ENCODE data around the gene IRAK1. TPM values are rescaled to one million over a fixed set of nuclear protein-coding genes. Genes with fewer than 3 reads are reported as not detected.
A peak's percentile ranks its signal among the peaks of the same experiment; 100 is the strongest.

Gene IRAK1
- polyA plus RNA-seq, 1 of the 3 experiments (the other 2 are of a cell fraction), result 68.5 TPM

DNA sequence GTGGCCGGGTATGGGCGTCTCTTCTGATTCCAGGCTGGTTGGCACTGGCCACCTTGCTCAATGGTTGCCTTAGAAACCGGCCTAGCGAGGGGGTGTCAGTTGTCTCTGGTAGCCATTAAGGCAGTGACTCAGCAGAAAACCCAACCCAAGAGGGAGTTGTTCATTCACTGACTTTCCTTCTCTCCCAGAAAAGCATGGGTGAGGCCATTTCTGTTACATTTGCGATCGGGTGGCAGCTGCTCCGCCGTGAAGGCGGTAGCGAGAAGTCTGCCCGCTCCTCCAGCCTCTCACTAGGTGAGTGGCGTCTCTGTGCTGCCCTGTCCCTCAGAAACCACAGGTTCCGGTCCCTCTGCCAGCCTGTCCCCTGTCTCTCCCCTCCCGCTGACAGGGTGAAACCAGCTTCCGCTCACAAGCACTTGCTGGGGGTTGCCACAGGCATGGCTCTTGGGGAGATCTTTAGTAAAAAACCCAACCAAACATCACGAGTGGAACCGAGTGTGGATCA is 17.4 kb downstream of the IRAK1 start:
- Histone ChIP-seq H3K27ac (ENCODE audit: low read depth in 2 of 2, low read length in 1 of 2) (peak overlapping the region; percentile 17 to 46; a peak in 1 of 4 replicates), H3K79me2 (ENCODE audit: insufficient read depth) (no peaks in the 10 kb centered on the region), H3K9ac (no peak overlapping the region), H3K4me1 (ENCODE audit: control insufficient read depth in 1 of 2, insufficient read depth in 2 of 2, low read depth in 1 of 2, low read length in 1 of 2) (peaks cover 5 to 6% of the 10 kb centered on the region in 2 experiments; a peak in 2 of 4 replicates), H3K27me3 (ENCODE audit: insufficient read depth) (peaks cover 9% of the 10 kb centered on the region; the same call in 1 of the 2 replicates), H3F3A (replicated peaks; ENCODE audit: insufficient read depth) (no peaks in the 10 kb centered on the region), H3K4me3 (ENCODE audit: low read depth in 2 of 2, low read length in 1 of 2) (no peak overlapping the region), H2AFZ (ENCODE audit: low read depth) (peak overlapping the region; percentile 56; the same call in 1 of the 2 replicates), H3K9me2 (no peaks in the 10 kb centered on the region), H3K4me2 (no peak overlapping the region), H3K9me3 (no peaks in the 10 kb centered on the region), H3K36me3 (replicated peaks in 1 of 2; ENCODE audit: control insufficient read depth in 1 of 2, insufficient read depth in 2 of 2, low read length in 1 of 2) (no peaks in the 10 kb centered on the region), H4K20me1 (ENCODE audit: insufficient read depth) (no peaks in the 10 kb centered on the region)
- no peak for DNase-seq
- TF ChIP-seq YY1 (IDR thresholded peaks at IDR 0.05; ENCODE audit: low read depth), result peak; percentile 62; the same call in 1 of the 2 replicates
- no peak for TF ChIP-seq CHD2 (IDR thresholded peaks at IDR 0.05; ENCODE audit: low read length, partially characterized antibody)
- TF ChIP-seq TAF1 (IDR thresholded peaks at IDR 0.05; ENCODE audit: borderline replicate concordance, low read depth, low read length), result no peak
- ChIA-PET POLR2A (no interaction called here), CTCF (interaction anchor here (6.0 kb wide), 1 partner anchor 11 kb away, joined by 43 read pairs; no protein-coding TSS in a partner anchor)
- 70% methylated on average over 17 of the region's 17 CpGs for WGBS (ENCODE audit: low lambda C conversion rate)

DNA sequence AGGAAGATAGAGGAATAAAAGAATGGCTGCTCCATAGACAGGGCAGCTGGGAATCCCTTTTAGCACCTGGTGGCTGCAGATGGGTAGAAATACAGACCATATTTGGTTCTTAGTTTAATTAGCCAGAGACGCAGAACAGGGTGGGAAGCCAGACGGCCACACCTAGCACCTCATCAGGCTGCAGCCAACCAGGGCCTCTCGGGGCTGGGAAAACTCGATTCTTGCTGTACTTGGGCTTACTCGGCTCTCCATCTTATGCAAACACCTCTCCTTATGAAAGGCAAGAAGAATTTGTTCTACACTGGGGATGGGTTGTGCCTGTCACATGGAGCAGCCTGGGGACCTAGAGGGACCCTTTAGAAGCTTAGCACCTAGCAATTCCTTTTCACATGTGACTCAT is 19.7 kb downstream of the IRAK1 start:
- H3K9me2 ChIP-seq, result no peaks in the 10 kb centered on the region
- H3K4me1 ChIP-seq (ENCODE audit: control insufficient read depth in 1 of 2, insufficient read depth in 2 of 2, low read depth in 1 of 2, low read length in 1 of 2), result peaks cover 5 to 6% of the 10 kb centered on the region in 2 experiments; a peak in 2 of 4 replicates
- H3K27me3 ChIP-seq (ENCODE audit: insufficient read depth), result 0 out of 2 replicates have a peak, but pooled peaks cover 4% of the 10 kb centered on the region
- 0 out of 2 replicates have a peak overlapping the region, but pooled peaks have one; percentile 24 for H3K4me2 ChIP-seq
- no peak for DNase-seq
- H2AFZ ChIP-seq (ENCODE audit: low read depth), result no peak overlapping the region
- WGBS (ENCODE audit: low lambda C conversion rate), result 76% methylated on average over 5 of the region's 5 CpGs
- no peaks in the 10 kb centered on the region for H3K9me3 ChIP-seq
- no peak overlapping the region for H3K9ac ChIP-seq
- H3K4me3 ChIP-seq (ENCODE audit: low read depth in 2 of 2, low read length in 1 of 2), result no peak overlapping the region
- no peaks in the 10 kb centered on the region for H3K79me2 ChIP-seq (ENCODE audit: insufficient read depth)
- POLR2A ChIA-PET, result interaction anchor here (0.6 kb wide), 1 partner anchor 237 kb away, joined by 3 read pairs; no protein-coding TSS in a partner anchor
- no peak overlapping the region for H3K27ac ChIP-seq (ENCODE audit: low read depth in 2 of 2, low read length in 1 of 2)
- TF ChIP-seq YY1 (IDR thresholded peaks at IDR 0.05; ENCODE audit: low read depth) (no peak), MEF2A (IDR thresholded peaks at IDR 0.05; ENCODE audit: borderline replicate concordance, low read depth) (no peak), FOXJ3 (CRISPR knock-in tag; IDR thresholded peaks at IDR 0.05) (no peak), TCF12 (IDR thresholded peaks at IDR 0.05) (no peak), SIN3A (IDR thresholded peaks at IDR 0.05; ENCODE audit: borderline replicate concordance, low read depth, low read length) (no peak), ELF1 (IDR thresholded peaks at IDR 0.05) (no peak)
- TF ChIP-seq, protein P1, sequence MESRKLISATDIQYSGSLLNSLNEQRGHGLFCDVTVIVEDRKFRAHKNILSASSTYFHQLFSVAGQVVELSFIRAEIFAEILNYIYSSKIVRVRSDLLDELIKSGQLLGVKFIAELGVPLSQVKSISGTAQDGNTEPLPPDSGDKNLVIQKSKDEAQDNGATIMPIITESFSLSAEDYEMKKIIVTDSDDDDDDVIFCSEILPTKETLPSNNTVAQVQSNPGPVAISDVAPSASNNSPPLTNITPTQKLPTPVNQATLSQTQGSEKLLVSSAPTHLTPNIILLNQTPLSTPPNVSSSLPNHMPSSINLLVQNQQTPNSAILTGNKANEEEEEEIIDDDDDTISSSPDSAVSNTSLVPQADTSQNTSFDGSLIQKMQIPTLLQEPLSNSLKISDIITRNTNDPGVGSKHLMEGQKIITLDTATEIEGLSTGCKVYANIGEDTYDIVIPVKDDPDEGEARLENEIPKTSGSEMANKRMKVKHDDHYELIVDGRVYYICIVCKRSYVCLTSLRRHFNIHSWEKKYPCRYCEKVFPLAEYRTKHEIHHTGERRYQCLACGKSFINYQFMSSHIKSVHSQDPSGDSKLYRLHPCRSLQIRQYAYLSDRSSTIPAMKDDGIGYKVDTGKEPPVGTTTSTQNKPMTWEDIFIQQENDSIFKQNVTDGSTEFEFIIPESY (IDR thresholded peaks at IDR 0.05; ENCODE audit: borderline replicate concordance, low read depth), result no peak
- TF ChIP-seq, protein P2, sequence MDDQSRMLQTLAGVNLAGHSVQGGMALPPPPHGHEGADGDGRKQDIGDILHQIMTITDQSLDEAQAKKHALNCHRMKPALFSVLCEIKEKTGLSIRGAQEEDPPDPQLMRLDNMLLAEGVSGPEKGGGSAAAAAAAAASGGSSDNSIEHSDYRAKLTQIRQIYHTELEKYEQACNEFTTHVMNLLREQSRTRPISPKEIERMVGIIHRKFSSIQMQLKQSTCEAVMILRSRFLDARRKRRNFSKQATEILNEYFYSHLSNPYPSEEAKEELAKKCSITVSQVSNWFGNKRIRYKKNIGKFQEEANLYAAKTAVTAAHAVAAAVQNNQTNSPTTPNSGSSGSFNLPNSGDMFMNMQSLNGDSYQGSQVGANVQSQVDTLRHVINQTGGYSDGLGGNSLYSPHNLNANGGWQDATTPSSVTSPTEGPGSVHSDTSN (IDR thresholded peaks at IDR 0.05), result no peak
- TF ChIP-seq, protein P3, sequence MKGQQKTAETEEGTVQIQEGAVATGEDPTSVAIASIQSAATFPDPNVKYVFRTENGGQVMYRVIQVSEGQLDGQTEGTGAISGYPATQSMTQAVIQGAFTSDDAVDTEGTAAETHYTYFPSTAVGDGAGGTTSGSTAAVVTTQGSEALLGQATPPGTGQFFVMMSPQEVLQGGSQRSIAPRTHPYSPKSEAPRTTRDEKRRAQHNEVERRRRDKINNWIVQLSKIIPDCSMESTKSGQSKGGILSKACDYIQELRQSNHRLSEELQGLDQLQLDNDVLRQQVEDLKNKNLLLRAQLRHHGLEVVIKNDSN (IDR thresholded peaks at IDR 0.05; ENCODE audit: borderline replicate concordance, low read depth), result no peak
- TF ChIP-seq, protein P4, sequence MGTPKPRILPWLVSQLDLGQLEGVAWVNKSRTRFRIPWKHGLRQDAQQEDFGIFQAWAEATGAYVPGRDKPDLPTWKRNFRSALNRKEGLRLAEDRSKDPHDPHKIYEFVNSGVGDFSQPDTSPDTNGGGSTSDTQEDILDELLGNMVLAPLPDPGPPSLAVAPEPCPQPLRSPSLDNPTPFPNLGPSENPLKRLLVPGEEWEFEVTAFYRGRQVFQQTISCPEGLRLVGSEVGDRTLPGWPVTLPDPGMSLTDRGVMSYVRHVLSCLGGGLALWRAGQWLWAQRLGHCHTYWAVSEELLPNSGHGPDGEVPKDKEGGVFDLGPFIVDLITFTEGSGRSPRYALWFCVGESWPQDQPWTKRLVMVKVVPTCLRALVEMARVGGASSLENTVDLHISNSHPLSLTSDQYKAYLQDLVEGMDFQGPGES (IDR thresholded peaks at IDR 0.05; ENCODE audit: low read depth, low read length), result no peak
- TF ChIP-seq, protein P5, sequence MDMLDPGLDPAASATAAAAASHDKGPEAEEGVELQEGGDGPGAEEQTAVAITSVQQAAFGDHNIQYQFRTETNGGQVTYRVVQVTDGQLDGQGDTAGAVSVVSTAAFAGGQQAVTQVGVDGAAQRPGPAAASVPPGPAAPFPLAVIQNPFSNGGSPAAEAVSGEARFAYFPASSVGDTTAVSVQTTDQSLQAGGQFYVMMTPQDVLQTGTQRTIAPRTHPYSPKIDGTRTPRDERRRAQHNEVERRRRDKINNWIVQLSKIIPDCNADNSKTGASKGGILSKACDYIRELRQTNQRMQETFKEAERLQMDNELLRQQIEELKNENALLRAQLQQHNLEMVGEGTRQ (IDR thresholded peaks at IDR 0.05; ENCODE audit: borderline replicate concordance, low read depth, low read length), result no peak
- H3F3A ChIP-seq (replicated peaks; ENCODE audit: insufficient read depth), result no peaks in the 10 kb centered on the region
- no peaks in the 10 kb centered on the region for H4K20me1 ChIP-seq (ENCODE audit: insufficient read depth)
- CTCF ChIA-PET, result interaction anchor here (6.0 kb wide), 1 partner anchor 13 kb away, joined by 43 read pairs; no protein-coding TSS in a partner anchor
- H3K36me3 ChIP-seq (replicated peaks in 1 of 2; ENCODE audit: control insufficient read depth in 1 of 2, insufficient read depth in 2 of 2, low read length in 1 of 2), result no peaks in the 10 kb centered on the region
